ACC112 (cell line): ENCODE results near the gene HLA-E.
"Not testable (repeated sequence)": the region's sequence is repeated elsewhere in the genome, so short reads cannot be mapped to it uniquely, and the experiment has no call there.

Experiments used
- H2AFZ ChIP-seq: fragments of 200-600 bp; sonication (generic); one replicate; pipeline ENCODE4 v1.6.0; 2017; ENCODE audit warnings: antibody characterized with exemption, low read length; ENCODE audit not compliant: unreplicated experiment
- H3K27ac ChIP-seq: fragments of 200-600 bp; sonication (generic); 2 replicates; pipeline ENCODE4 v1.5.1; 2014; ENCODE audit warnings: low read depth, mild to moderate bottlenecking, antibody characterized with exemption, low read length, moderate library complexity
- H3K27me3 ChIP-seq: fragments of 200-600 bp; sonication (generic); 2 replicates; pipeline ENCODE4 v1.6.1; 2014; ENCODE audit warnings: mild to moderate bottlenecking, antibody characterized with exemption, low read length, moderate library complexity, mixed read lengths; ENCODE audit not compliant: insufficient read depth
- H3K36me3 ChIP-seq: fragments of 200-600 bp; sonication (generic); 2 replicates; pipeline ENCODE4 v1.6.1; 2016; ENCODE audit warnings: mild to moderate bottlenecking, antibody characterized with exemption, low read length, moderate library complexity, mixed read lengths; ENCODE audit not compliant: insufficient read depth
- H3K4me1 ChIP-seq: fragments of 200-600 bp; sonication (generic); one replicate; pipeline ENCODE4 v1.6.1; 2016; ENCODE audit warnings: low read length, mixed read lengths; ENCODE audit not compliant: insufficient read depth, unreplicated experiment, control insufficient read depth
- H3K4me3 ChIP-seq: fragments of 200-600 bp; sonication (generic); 2 replicates; pipeline ENCODE4 v1.5.1; 2014; ENCODE audit warnings: mild to moderate bottlenecking, low read depth, low read length
- H3K79me2 ChIP-seq: fragments of 200-600 bp; sonication (generic); one replicate; pipeline ENCODE4 v1.6.0; 2016; ENCODE audit warnings: low read length; ENCODE audit not compliant: control insufficient read depth, unreplicated experiment, insufficient read depth

The HLA-E gene

DNA sequence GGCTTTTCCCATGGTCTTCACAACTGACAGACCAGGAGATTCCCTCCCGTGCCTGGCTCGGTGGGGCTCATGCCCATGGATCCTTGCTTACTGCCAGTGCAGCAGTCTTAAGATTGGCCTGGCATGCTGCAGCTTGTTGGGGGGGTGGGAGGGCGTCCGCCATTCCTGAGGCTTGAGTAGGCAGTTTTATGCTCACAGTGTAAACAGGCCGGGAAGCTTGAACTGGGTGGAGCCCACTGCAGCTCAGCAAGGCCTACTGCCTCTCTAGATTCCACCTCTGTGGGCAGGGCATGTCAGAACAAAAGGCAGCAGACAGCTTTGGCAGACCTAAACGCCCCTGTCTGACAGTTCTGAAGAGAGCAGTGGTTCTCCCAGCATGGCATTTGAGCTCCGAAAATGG, 31.8 kb downstream of the HLA-E start:
- not testable (repeated sequence) for H3K4me3 ChIP-seq, H3K36me3 ChIP-seq, H2AFZ ChIP-seq, H3K79me2 ChIP-seq, H3K4me1 ChIP-seq, H3K27ac ChIP-seq, H3K27me3 ChIP-seq

DNA sequence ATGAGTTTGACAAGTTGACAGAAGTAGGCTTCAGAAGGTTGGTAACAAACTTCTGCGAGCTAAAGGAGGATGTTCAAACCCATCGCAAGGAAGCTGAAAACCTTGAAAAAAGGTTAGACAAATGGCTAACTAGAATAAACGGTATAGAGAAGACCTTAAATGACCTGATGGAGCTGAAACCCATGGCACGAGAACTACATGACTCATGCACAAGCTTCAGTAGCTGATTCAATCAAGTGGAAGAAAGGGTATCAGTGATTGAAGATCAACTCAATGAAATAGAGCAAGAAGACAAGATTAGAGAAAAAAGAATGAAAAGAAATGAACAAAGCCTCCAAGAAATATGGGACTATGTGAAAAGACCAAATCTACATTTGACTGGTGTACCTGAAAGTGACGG, 32.6 kb downstream of the HLA-E start:
- H3K4me1 ChIP-seq, H2AFZ ChIP-seq, H3K36me3 ChIP-seq, H3K27ac ChIP-seq, H3K27me3 ChIP-seq, H3K79me2 ChIP-seq, H3K4me3 ChIP-seq: not testable (repeated sequence)

- H3K27ac ChIP-seq, H3K4me3 ChIP-seq, H2AFZ ChIP-seq: not testable (repeated sequence)
These were observed 37.1 kb downstream of the HLA-E start for GRCh38 chr6:30526444-30526843.

GRCh38 chr6:30529349-30529875, 40.1 kb downstream of the HLA-E start:
- not testable (repeated sequence) for H3K79me2 ChIP-seq, H3K4me3 ChIP-seq, H3K4me1 ChIP-seq, H3K27me3 ChIP-seq, H3K36me3 ChIP-seq, H3K27ac ChIP-seq, H2AFZ ChIP-seq

More at GRCh38 chr6:30526444-30526843, 37.1 kb downstream of the HLA-E start:
- not testable (repeated sequence) for H3K27me3 ChIP-seq, H3K4me1 ChIP-seq, H3K36me3 ChIP-seq, H3K79me2 ChIP-seq

- no peak overlapping the region for H3K4me3 ChIP-seq
- no peaks in the 10 kb centered on the region for H3K27me3 ChIP-seq
- H3K36me3 ChIP-seq: no peaks in the 10 kb centered on the region
- peaks cover 4% of the 10 kb centered on the region for H3K4me1 ChIP-seq
- no peak overlapping the region for H3K27ac ChIP-seq
- H3K79me2 ChIP-seq: no peaks in the 10 kb centered on the region
- no peak overlapping the region for H2AFZ ChIP-seq
These were observed 40.7 kb downstream of the HLA-E start for GRCh38 chr6:30530014-30530413.

DNA sequence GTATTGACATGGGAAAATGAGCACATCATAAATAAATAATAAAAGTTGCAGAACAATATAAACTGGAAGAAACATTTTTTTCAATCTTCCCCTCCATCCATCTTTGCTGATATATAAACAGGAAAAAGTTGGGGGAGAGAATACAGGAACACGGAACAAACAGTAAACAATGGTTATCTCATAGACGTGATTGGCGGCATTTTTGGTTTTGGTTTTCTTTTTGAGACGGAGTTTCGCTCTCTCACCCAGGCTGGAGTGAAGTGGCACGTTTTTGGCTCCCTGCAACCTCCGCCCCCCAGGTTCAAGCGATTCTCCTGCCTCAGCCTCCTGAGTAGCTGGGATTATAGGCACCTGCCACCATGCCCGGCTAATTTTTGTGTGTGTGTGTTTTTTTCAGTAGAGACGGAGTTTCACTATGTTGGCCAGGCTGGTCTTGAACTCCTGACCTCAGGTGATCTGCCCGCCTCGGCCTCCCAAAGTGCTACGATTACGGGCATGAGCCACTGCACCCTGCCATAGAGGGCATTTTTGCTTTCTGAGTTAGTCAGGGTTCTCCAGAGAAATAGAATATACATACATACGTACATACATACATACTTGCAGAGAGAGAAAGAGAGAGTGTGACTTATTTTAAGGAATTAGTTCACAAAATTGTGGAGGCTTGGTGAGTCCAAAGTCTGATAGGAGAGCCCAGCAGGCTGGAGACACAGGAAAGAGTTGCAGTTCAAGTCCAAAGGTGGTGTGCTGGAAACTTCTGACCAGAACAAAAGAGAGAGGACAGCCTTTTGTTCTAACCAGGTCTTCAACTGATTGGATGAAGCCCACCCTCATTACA, 44.4 kb downstream of the HLA-E start:
- no peaks in the 10 kb centered on the region for H3K79me2 ChIP-seq

GRCh38 chr6:30537931-30538330, 48.6 kb downstream of the HLA-E start:
- Histone ChIP-seq H3K79me2 (no peaks in the 10 kb centered on the region), H3K4me1 (no peaks in the 10 kb centered on the region), H3K36me3 (no peaks in the 10 kb centered on the region), H3K27me3 (no peaks in the 10 kb centered on the region), H3K27ac (no peak overlapping the region), H3K4me3 (no peak overlapping the region), H2AFZ (no peak overlapping the region)

More for the DNA sequence above, 44.4 kb downstream of the HLA-E start:
- Histone ChIP-seq H3K27me3 (no peaks in the 10 kb centered on the region), H3K27ac (no peak overlapping the region), H3K4me3 (no peak overlapping the region), H3K4me1 (no peaks in the 10 kb centered on the region), H2AFZ (no peak overlapping the region), H3K36me3 (no peaks in the 10 kb centered on the region)

- Histone ChIP-seq H3K36me3 (no peaks in the 10 kb centered on the region), H3K79me2 (no peaks in the 10 kb centered on the region), H2AFZ (no peak overlapping the region), H3K27ac (no peak overlapping the region), H3K4me1 (no peaks in the 10 kb centered on the region), H3K4me3 (peak overlapping the region; percentile 63), H3K27me3 (no peaks in the 10 kb centered on the region)
These were observed 52.5 kb downstream of the HLA-E start for GRCh38 chr6:30541515-30542403.

DNA sequence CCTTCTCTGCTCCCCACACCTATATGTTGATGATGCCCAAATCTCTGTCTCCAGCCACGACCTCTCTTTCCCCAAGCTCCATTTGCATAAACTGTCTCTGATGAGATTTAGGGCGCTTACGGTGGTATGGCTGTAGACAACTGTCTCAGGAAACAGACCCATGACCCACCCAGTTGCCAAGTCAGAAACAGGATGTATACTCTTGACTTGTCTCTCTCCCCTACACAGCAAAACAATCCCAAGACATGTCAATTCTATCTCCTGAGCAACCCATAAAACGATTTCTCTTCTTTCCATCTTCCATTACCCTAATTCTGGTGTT, 53.1 kb downstream of the HLA-E start:
- Histone ChIP-seq H3K27ac (no peak overlapping the region), H3K36me3 (no peaks in the 10 kb centered on the region), H2AFZ (no peak overlapping the region), H3K4me3 (no peak overlapping the region), H3K4me1 (no peaks in the 10 kb centered on the region), H3K79me2 (no peaks in the 10 kb centered on the region), H3K27me3 (no peaks in the 10 kb centered on the region)

GRCh38 chr6:30542915-30543314, 53.6 kb downstream of the HLA-E start:
- Histone ChIP-seq H3K4me3 (no peak overlapping the region), H2AFZ (no peak overlapping the region), H3K4me1 (no peaks in the 10 kb centered on the region), H3K27me3 (no peaks in the 10 kb centered on the region), H3K79me2 (no peaks in the 10 kb centered on the region), H3K27ac (no peak overlapping the region), H3K36me3 (no peaks in the 10 kb centered on the region)
